ENCODE results near the gene MED26. TPM values are rescaled to one million over a fixed set of nuclear protein-coding genes. Genes with fewer than 3 reads are reported as not detected.

MED26 gene
- total and polyA plus RNA-seq, 10 of the 15 experiments (the other 5 are each of a cell fraction or from before 2014, with no cell fraction given) = 1.1 to 21.4 (median 9.7) TPM

- no peak for TF ChIP-seq CHD2 (IDR thresholded peaks at IDR 0.05; ENCODE audit: borderline replicate concordance, low read depth, low read length)
These were observed 68.2 kb downstream of the MED26 start (continued) for GRCh38 chr19:16559780-16560276.

- in situ Hi-C loops (cut with MboI) = no loop called here
- H3K4me1 ChIP-seq (ENCODE audit: control insufficient read depth, insufficient read depth, low read length) = peaks cover 6% of the 10 kb centered on the region; the same call in 1 of the 2 replicates
- POLR2A ChIA-PET = no interaction called here
- no peaks in the 10 kb centered on the region for H3K9me3 ChIP-seq (replicated peaks; ENCODE audit: control insufficient read depth, insufficient read depth, low read length)
- SMC1A ChIA-PET (ENCODE audit: uncharacterized antibody, unreplicated experiment) = no interaction called here
- no peak overlapping the region for H3K9ac ChIP-seq (ENCODE audit: control insufficient read depth, insufficient read depth, low read length)
- BruUV-seq (replicated peaks) = no TSS peak
- TF ChIP-seq BMI1 (IDR thresholded peaks at IDR 0.05; ENCODE audit: borderline replicate concordance) (no peak), NFYA (IDR thresholded peaks at IDR 0.05; ENCODE audit: borderline replicate concordance, low read depth, low read length) (no peak), TCF7 (IDR thresholded peaks at IDR 0.05; ENCODE audit: borderline replicate concordance) (no peak), SUZ12 (IDR thresholded peaks at IDR 0.05; ENCODE audit: unreplicated experiment) (no peak), POLR2AphosphoS5 (IDR thresholded peaks at IDR 0.05; ENCODE audit: low read length) (no peak), ZNF622 (IDR thresholded peaks at IDR 0.05) (no peak), CUX1 (IDR thresholded peaks at IDR 0.05; ENCODE audit: insufficient replicate concordance, low read depth, low read length) (no peak), CTCF (IDR thresholded peaks at IDR 0.05 in 2 of 3, conservative IDR thresholded peaks at IDR 0.05 in 1 of 3; ENCODE audit: control insufficient read depth in 2 of 3, extremely low read depth in 1 of 3, insufficient read depth in 1 of 3, low read depth in 3 of 3, low read length in 3 of 3) (no peak), NFXL1 (IDR thresholded peaks at IDR 0.05; ENCODE audit: borderline replicate concordance) (no peak), MYB (IDR thresholded peaks at IDR 0.05; ENCODE audit: borderline replicate concordance, low read depth, low read length) (no peak)
- H4K20me1 ChIP-seq (ENCODE audit: control insufficient read depth, insufficient read depth) = no peaks in the 10 kb centered on the region
- CTCF ChIA-PET = no interaction called here
- ATAC-seq (no peak), FAIRE-seq (no peak), DNase-seq (ENCODE audit: low read depth, low spot score) (no peak)
- no peak overlapping the region for H3K27ac ChIP-seq (ENCODE audit: control insufficient read depth, insufficient read depth)
- H3K36me3 ChIP-seq (ENCODE audit: control insufficient read depth in 2 of 2, insufficient read depth in 2 of 2, low read length in 1 of 2) = peaks cover 11 to 14% of the 10 kb centered on the region in 2 experiments
- no peak overlapping the region for H3K4me2 ChIP-seq (ENCODE audit: control insufficient read depth, insufficient read depth)
- H3K4me3 ChIP-seq = no peak overlapping the region
- 81% methylated on average over 8 of the region's 8 CpGs for WGBS (ENCODE audit: insufficient coverage, insufficient replicate concordance, low lambda C conversion rate, missing lambda C conversion rate)
- H2AFZ ChIP-seq (ENCODE audit: control insufficient read depth, low read depth, low read length) = no peak overlapping the region
- no peaks in the 10 kb centered on the region for H3K27me3 ChIP-seq (replicated peaks in 1 of 2; ENCODE audit: control insufficient read depth in 2 of 2, insufficient read depth in 2 of 2, low read length in 1 of 2)
- RAD21 ChIA-PET (ENCODE audit: unreplicated experiment) = interaction anchor here (0.7 kb wide), 1 partner anchor 33 kb away, joined by 5 read pairs; no protein-coding TSS in a partner anchor
- H3K79me2 ChIP-seq (ENCODE audit: control insufficient read depth, insufficient read depth, low read length) = peaks cover 2% of the 10 kb centered on the region
- intact Hi-C loops (cut with micrococcal nuclease; ENCODE audit: unreplicated experiment) = no loop called here
These were observed 73.2 kb downstream of the MED26 start for GRCh38 chr19:16554776-16555175.

All from GM12878 (cell line).